H1 (cell line): ENCODE measurements around the gene SLC25A42.

Source experiments
- BCL11A ChIP-seq, 2 experiments: IDR thresholded peaks; one replicate each; pipeline ENCODE4 v1.6.1; 2011; ENCODE audit warnings: low read depth in 2 of 2, low read length in 2 of 2, mild to moderate bottlenecking in 2 of 2
- EP300 ChIP-seq, 2 experiments: IDR thresholded peaks; 1 replicate in 1 of 2; 2 replicates in 1 of 2; pipeline ENCODE4 v1.6.1; 2011 to 2012; ENCODE audit warnings: low read depth in 2 of 2, low read length in 2 of 2, mild to moderate bottlenecking in 2 of 2, borderline replicate concordance in 1 of 2, inconsistent platforms in 1 of 2, moderate library complexity in 1 of 2
- EZH2 ChIP-seq: fragments of 200-600 bp; sonication (generic); IDR thresholded peaks from 2 replicates; pipeline ENCODE4 v1.7.1; 2012; ENCODE audit warnings: low read depth, mild to moderate bottlenecking, moderate library complexity, low read length, inconsistent platforms; ENCODE audit not compliant: severe bottlenecking
- FOSL1 ChIP-seq: IDR thresholded peaks from 2 replicates; pipeline ENCODE4 v1.6.1; 2011; ENCODE audit warnings: mild to moderate bottlenecking, low read depth, low read length, moderate library complexity; ENCODE audit not compliant: insufficient read depth
- JUND ChIP-seq: IDR thresholded peaks from 2 replicates; pipeline ENCODE4 v1.6.1; 2011; ENCODE audit warnings: mild to moderate bottlenecking, improper control_type of control experiment, low read length
- MAFK ChIP-seq: IDR thresholded peaks from 2 replicates; pipeline ENCODE4 v1.6.1; 2012; ENCODE audit warnings: low read depth, mild to moderate bottlenecking, improper control_type of control experiment, low read length
- NRF1 ChIP-seq: IDR thresholded peaks from 2 replicates; pipeline ENCODE4 v1.6.1; 2011; ENCODE audit warnings: mild to moderate bottlenecking, low read depth, low read length, improper control_type of control experiment
- POLR2A ChIP-seq, 2 experiments: IDR thresholded peaks; 1 replicate in 1 of 2; 2 replicates in 1 of 2; pipeline ENCODE4 v1.6.1; 2011; ENCODE audit warnings: low read depth in 2 of 2, low read length in 2 of 2, mild to moderate bottlenecking in 2 of 2; ENCODE audit errors: control extremely low read depth in 1 of 2
- POLR2AphosphoS5 ChIP-seq: IDR thresholded peaks from 2 replicates; pipeline ENCODE4 v1.6.1; 2011; ENCODE audit warnings: low read depth, low read length
- SP4 ChIP-seq: IDR thresholded peaks from 2 replicates; pipeline ENCODE4 v1.6.1; 2012; ENCODE audit warnings: low read length, inconsistent platforms
- TAF1 ChIP-seq: IDR thresholded peaks from 2 replicates; pipeline ENCODE4 v1.6.1; 2011; ENCODE audit warnings: mild to moderate bottlenecking, low read depth, low read length
- TCF12 ChIP-seq: IDR thresholded peaks from 2 replicates; pipeline ENCODE4 v1.6.1; 2011; ENCODE audit warnings: low read depth, mild to moderate bottlenecking, low read length
- TF ChIP-seq, protein P1 (sequence below): IDR thresholded peaks from 2 replicates; pipeline ENCODE4 v1.6.1; 2012; ENCODE audit warnings: inconsistent platforms
- TF ChIP-seq, protein P2 (sequence below), 3 experiments: IDR thresholded peaks; 1 replicate in 2 of 3; 2 replicates in 1 of 3; pipeline versions ENCODE4 v1.5.1 to v1.6.1; 2011; ENCODE audit warnings: low read length in 3 of 3, mild to moderate bottlenecking in 3 of 3, inconsistent platforms in 2 of 3, low read depth in 1 of 3, moderate library complexity in 1 of 3; ENCODE audit not compliant: insufficient read depth in 1 of 3; ENCODE audit errors: control extremely low read depth in 1 of 3

DNA sequence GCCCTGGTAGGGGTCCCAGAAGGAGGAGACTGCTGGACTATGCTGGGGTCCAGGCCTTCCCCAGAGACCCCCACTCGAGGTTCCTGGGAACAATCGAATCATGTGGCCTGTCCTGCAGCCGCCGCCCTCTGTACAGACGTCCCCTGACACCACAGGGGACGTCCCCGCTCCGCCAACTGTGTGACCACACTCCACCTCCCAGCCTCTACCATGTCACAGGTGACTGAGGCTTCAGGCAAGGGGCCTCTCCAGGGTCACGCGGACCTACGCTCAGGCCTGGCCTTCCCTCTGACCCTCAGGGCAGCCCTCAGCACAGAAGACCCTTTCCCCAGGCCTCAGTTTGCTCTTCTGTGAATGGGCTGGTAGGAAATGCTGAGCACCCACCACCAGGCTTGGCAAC lies 87.6 kb downstream of the SLC25A42 start:
- TF ChIP-seq POLR2A (IDR thresholded peaks at IDR 0.05; ENCODE audit: control extremely low read depth in 1 of 2, low read depth in 2 of 2, low read length in 2 of 2) (no peak), POLR2AphosphoS5 (no peak), FOSL1 (no peak), EP300 (IDR thresholded peaks at IDR 0.05; ENCODE audit: borderline replicate concordance in 1 of 2, low read depth in 2 of 2, low read length in 2 of 2) (no peak), MAFK (no peak), EZH2 (no peak), NRF1 (no peak), TAF1 (no peak), JUND (no peak), TCF12 (no peak), SP4 (no peak), BCL11A (IDR thresholded peaks at IDR 0.05; ENCODE audit: low read depth in 2 of 2, low read length in 2 of 2) (no peak)
- TF ChIP-seq, protein P1, sequence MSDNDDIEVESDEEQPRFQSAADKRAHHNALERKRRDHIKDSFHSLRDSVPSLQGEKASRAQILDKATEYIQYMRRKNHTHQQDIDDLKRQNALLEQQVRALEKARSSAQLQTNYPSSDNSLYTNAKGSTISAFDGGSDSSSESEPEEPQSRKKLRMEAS, result no peak
- TF ChIP-seq, protein P2, sequence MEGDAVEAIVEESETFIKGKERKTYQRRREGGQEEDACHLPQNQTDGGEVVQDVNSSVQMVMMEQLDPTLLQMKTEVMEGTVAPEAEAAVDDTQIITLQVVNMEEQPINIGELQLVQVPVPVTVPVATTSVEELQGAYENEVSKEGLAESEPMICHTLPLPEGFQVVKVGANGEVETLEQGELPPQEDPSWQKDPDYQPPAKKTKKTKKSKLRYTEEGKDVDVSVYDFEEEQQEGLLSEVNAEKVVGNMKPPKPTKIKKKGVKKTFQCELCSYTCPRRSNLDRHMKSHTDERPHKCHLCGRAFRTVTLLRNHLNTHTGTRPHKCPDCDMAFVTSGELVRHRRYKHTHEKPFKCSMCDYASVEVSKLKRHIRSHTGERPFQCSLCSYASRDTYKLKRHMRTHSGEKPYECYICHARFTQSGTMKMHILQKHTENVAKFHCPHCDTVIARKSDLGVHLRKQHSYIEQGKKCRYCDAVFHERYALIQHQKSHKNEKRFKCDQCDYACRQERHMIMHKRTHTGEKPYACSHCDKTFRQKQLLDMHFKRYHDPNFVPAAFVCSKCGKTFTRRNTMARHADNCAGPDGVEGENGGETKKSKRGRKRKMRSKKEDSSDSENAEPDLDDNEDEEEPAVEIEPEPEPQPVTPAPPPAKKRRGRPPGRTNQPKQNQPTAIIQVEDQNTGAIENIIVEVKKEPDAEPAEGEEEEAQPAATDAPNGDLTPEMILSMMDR (IDR thresholded peaks at IDR 0.05; ENCODE audit: control extremely low read depth in 1 of 3, insufficient read depth in 1 of 3, low read depth in 1 of 3, low read length in 3 of 3), result no peak
